ENCODE data around the gene SCN9A.

DNA sequence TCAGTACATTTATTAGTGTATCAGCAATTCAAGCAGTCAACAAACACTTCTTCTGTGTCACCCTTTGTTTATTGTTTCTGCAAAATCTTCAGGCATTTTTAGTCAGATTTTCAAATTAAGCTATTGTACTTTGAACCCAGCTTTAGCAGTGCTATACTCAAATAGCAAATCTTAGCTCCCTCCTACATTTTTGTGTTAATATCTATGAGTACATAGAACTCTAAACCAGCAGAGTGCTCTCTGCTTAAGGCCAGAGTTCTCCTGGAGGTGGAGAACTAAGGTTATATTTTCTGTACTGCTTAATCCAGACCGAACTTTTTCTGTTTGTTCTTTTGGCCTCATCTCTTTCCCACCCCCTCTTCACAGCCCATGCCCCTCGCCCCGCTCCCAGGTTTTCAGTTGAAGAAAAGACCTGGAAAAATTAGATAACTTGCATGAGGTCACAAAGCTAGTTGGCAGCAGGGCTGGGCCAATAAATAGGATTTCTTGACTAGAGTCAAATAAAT is 218.7 kb downstream of the SCN9A start:
- TF ChIP-seq, protein P1, sequence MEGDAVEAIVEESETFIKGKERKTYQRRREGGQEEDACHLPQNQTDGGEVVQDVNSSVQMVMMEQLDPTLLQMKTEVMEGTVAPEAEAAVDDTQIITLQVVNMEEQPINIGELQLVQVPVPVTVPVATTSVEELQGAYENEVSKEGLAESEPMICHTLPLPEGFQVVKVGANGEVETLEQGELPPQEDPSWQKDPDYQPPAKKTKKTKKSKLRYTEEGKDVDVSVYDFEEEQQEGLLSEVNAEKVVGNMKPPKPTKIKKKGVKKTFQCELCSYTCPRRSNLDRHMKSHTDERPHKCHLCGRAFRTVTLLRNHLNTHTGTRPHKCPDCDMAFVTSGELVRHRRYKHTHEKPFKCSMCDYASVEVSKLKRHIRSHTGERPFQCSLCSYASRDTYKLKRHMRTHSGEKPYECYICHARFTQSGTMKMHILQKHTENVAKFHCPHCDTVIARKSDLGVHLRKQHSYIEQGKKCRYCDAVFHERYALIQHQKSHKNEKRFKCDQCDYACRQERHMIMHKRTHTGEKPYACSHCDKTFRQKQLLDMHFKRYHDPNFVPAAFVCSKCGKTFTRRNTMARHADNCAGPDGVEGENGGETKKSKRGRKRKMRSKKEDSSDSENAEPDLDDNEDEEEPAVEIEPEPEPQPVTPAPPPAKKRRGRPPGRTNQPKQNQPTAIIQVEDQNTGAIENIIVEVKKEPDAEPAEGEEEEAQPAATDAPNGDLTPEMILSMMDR (IDR thresholded peaks at IDR 0.05), result no peak
- TF ChIP-seq POLR2AphosphoS5 (IDR thresholded peaks at IDR 0.05) (no peak), POLR2A (IDR thresholded peaks at IDR 0.05) (no peak), EP300 (IDR thresholded peaks at IDR 0.05) (no peak)
